Skin epidermis (tissue), 12 donors: ENCODE results near the gene NDUFA11.

ENCODE experiments used
- H3K27ac ChIP-seq, 21 experiments: fragments of 200-600 bp; sonication (generic) in 11 of 21; one replicate each; pipeline ENCODE4 v1.5.0; 2020; ENCODE audit warnings: mild to moderate bottlenecking in 3 of 21, inconsistent platforms in 2 of 21, moderate library complexity in 2 of 21
- H3K4me3 ChIP-seq, 7 experiments: fragments of 200-600 bp; sonication (generic) in 2 of 7; one replicate each; pipeline ENCODE4 v1.5.0; 2020; ENCODE audit warnings: inconsistent platforms in 2 of 7, mild to moderate bottlenecking in 2 of 7, moderate library complexity in 1 of 7

NDUFA11 gene

DNA sequence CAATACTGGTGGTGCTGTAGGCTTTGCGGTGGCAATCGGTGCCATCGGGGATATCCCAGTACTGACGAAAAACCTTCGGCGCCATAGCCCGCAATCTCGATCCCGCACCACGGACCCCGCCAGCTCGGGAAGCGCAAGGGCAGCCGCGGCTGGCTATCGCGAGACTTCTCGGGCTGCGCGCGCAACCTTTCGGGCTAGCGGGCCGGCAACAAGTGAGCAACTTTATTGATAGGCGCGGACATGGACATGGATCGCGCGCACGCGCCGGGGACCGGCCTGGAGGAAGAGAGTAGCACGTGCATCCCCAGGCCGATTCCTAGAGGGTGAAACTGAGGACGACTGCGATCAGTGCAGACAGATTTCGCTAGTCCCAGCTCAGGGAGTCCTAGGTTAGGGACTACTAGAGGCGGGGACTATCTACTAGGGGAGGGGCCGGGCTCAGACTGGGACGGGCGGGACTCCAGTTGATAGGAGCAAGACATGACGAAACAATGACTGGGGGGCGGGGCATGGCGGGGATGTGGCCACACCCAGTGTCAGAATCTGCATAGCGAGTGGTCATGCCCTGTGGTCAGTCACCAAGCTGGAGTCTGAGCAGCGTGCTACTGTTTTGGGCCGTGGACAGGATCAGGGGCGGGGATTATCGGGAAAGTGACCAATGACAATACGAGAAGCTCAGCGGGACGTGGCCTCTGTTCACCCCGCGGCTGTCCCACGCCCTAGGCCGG lies at the start of gene NDUFA11:
NDUFA11 (minus strand) TSS at position 167 of the 728 bp plus-strand sequence; CDS start at position 85, 82 bp downstream.
- peak within 1 kb of the TSS; percentile 71 to 97 (median 95) for H3K27ac ChIP-seq
- H3K4me3 ChIP-seq, result peak within 1 kb of the TSS; percentile 64 to 98 (median 96)

GRCh38 chr19:5953030-5953589 lies 49.5 kb upstream of the NDUFA11 start:
- no peak overlapping the region for H3K4me3 ChIP-seq
- peak overlapping the region in 13 of 21 experiments; percentile 27 to 77 (median 51) for H3K27ac ChIP-seq

- Histone ChIP-seq H3K4me3 (no peak overlapping the region), H3K27ac (peak overlapping the region in 8 of 21 experiments; percentile 18 to 77 (median 44))
These were observed 48.8 kb upstream of the NDUFA11 start for GRCh38 chr19:5952193-5953029.

DNA sequence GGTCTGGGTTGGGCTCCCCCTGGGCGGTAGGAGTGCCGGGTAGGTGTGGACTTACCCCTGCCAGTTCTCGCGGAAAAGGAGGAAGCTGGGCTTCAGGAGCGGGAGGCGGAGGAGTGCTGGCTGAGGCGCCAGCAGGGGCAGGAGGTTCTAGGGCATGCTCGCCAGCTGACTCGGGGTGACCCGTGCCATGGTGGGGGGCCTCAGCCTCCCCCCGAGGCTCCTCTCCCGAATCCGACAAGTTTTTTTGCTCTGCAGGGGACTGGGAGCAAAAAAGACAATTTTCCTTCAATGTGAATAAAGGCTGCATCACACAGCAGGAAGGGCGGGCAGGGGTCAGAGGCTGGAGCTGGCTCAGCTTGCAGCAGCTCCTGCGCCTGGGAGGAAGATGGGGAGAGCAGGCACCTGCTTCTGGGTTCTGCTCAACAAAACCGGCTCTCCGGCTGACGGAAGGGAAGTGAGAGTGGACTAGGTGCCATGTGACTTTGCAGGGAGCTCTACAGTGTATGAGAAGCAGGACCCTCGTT lies 47.8 kb upstream of the NDUFA11 start:
- Histone ChIP-seq H3K4me3 (no peak overlapping the region), H3K27ac (peak overlapping the region in 8 of 21 experiments; percentile 0 to 68 (median 29))

DNA sequence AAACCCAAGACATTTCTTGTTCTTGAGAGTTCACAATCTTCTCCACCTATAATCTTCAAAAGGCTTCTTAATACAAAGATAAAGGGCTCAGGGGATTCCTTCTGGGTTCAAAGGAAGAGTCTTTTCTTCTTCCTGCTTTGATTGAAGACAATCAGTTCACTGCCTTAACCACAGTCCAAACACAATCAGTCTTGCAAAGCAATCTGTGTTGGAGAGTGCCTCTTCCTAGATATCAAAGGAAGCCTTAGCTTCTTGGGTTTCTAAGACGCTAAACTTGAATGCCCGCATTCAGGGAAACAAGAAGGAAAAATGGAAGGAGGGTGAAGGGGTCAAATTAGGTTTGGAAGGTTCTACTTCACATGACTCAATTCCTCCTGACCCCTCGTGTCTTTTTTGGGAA lies 47.2 kb upstream of the NDUFA11 start:
- H3K27ac ChIP-seq, result peak overlapping the region in 5 of 21 experiments; percentile 0 to 68 (median 38)
- H3K4me3 ChIP-seq, result no peak overlapping the region

DNA sequence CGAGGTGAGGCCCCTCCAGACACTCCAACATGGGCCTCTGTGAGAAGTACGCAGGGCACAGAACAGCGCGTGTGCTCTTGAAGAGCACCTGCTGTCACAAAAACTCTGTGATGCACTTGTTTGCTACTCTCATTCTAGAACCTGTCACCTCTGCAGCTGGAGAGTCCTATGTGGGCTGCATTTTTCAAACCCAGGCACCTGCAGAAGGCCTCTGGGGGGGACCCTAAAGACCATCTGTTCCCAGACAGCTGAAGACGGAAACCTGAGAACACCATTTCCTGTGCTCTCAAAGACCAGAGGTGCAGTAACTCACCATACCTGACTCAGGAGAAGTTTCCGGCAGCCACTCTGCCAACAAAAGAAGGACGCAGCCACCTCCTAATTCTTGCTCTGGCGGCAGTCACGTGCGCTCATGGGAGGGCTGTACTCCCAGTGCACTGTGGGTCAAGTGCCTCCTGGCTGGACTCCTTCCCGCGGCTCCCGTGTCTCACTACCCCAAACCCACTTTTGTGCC lies 46.3 kb upstream of the NDUFA11 start:
- peak overlapping the region in 9 of 21 experiments; percentile 6 to 76 (median 48) for H3K27ac ChIP-seq
- H3K4me3 ChIP-seq, result no peak overlapping the region

- no peak overlapping the region for H3K4me3 ChIP-seq
- H3K27ac ChIP-seq, result peak overlapping the region in 13 of 21 experiments; percentile 6 to 76 (median 46)
These were observed 45.4 kb upstream of the NDUFA11 start for GRCh38 chr19:5948752-5949564.

GRCh38 chr19:5947435-5947834 lies 43.8 kb upstream of the NDUFA11 start:
- peak overlapping the region in 1 of 7 experiments; percentile 11 for H3K4me3 ChIP-seq
- H3K27ac ChIP-seq, result peak overlapping the region in 17 of 21 experiments; percentile 1 to 76 (median 58)

GRCh38 chr19:5943623-5944022 lies 40.0 kb upstream of the NDUFA11 start:
- H3K4me3 ChIP-seq, result no peak overlapping the region
- no peak overlapping the region for H3K27ac ChIP-seq

GRCh38 chr19:5943045-5943444 lies 39.5 kb upstream of the NDUFA11 start:
- no peak overlapping the region for H3K4me3 ChIP-seq
- no peak overlapping the region for H3K27ac ChIP-seq

DNA sequence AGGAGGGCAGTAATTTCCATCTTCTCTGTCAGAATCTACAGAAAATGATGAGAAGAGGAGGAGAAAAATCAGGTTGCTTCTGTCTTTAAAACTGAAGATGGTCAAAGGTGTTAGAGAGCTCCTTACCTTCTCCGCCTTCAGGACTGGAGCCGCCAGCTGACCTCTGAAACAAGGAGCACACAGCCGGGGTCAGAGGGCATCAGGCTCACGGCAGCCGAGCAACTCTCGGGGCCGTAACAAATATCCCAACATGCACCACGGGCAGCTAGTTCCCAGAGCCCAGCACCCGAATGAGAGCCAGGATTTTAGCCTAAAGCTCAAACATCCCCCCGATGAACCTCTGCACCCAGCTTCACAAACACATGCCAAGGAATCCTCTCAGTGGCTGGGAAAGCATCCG lies 38.1 kb upstream of the NDUFA11 start:
- Histone ChIP-seq H3K4me3 (no peak overlapping the region), H3K27ac (no peak overlapping the region)

- no peak overlapping the region for H3K4me3 ChIP-seq
- no peak overlapping the region for H3K27ac ChIP-seq
These were observed 36.9 kb upstream of the NDUFA11 start for GRCh38 chr19:5940260-5941208.

DNA sequence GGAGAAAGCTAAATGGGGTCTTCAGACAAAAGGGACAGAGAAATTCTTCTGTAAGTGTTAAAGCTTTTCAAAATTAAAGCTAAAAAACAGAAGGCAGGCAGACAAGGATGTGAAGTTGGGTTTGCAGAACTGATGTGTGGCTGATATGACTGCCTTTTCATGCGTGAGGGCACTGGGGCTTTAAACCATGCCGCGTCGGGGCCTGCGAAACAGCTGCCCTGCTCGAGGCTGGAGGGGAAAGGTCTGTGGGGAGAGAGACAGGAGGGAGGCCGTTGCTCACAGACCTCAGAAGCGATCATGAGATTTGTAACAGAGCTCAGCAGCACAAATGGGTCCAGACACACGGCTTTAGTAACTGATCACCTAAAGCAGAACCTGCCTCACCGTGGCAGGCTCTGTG lies 34.0 kb upstream of the NDUFA11 start:
- no peak overlapping the region for H3K27ac ChIP-seq
- H3K4me3 ChIP-seq, result no peak overlapping the region

- H3K4me3 ChIP-seq, result no peak overlapping the region
- H3K27ac ChIP-seq, result peak overlapping the region in 4 of 21 experiments; percentile 33 to 73 (median 57)
These were observed 32.7 kb upstream of the NDUFA11 start for GRCh38 chr19:5936292-5936592.

DNA sequence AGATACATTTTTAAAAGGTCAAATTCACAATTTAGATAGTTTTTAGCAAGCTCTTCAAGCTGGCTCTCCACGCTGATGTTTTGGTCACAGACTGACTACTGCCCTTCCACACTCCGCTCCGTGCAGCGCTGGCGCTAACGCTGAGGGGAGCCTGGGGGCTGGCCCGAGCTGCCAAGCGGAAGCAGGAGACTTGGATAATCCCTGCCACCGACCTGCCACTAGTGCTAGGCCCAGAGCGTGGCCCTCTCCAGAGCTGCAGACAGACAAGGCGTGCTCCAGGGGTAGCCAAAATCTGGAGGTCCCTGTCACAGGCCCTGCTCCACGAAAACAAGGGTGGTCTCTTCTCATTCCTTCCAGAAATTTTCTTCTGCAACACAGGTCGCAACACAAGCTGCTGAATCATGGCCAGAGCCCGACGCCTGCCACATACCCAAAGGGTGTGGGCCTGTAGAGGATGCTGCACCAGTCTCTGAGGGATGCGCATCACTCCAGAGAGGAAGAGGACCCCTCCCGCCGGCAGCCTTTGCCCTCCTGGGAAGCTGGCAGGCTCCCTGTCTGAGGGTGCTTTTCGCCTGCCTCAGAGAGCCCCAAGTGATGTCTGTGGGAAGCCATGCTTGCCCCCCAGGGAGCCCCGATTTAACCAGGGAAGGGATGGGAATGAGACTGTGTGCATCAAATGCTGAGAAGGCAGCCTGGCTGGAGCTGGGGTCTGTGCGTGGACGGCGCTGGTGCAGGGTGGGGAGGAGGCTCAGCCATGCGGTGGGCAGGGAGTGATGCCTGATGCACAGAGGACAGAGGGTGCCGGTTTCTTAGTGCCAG lies 32.1 kb upstream of the NDUFA11 start:
- no peak overlapping the region for H3K4me3 ChIP-seq
- H3K27ac ChIP-seq, result peak overlapping the region in 12 of 21 experiments; percentile 7 to 73 (median 42)

DNA sequence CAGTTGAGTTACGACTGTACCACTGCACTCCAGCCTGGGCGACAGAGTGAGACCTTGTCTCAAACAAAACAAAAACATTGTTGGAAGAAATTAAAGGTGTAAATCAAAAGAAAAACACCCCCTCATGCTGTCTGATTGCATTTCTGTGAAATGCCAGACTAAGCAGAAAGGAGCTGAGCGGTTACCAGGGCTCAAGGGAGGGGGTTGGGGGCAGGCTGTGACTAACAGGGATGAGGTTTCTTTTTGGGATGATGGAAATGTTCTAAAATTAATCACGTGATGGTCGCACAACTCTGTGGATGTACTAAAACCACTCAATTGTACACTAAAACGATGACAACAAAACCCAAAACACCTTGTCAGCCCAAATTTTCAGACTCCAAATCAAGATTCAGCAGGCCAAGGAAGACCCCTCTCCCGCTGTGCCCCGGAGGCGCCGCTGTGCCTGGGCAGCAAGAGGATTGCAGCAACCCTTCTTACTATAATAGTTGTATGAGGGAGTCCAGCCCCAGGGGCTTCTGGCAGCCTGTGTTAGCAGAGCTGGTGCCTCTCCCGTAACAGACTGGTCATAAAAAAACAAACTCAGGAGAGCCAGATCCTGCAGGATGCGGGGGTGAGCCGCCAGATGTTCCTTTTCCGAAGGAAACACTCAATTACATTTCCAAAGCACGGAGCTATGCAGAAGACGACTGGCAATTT lies 31.3 kb upstream of the NDUFA11 start:
- Histone ChIP-seq H3K27ac (peak overlapping the region in 12 of 21 experiments; percentile 4 to 73 (median 48)), H3K4me3 (no peak overlapping the region)

DNA sequence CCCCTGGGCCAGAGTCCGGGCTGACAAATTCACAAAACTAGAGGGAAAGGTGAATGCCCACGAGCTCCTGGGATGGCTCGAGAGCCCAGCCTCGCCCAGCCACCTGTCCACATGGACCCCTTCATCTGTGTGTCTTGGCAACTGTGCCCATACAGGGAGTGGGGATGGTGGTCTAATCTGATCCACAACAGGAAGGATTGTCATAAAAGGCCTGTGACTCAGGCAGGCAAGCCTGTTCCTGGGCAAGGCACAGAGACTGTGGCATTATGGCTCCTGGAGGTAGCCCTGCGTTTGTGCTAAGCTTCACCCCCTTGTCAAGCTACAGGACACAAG lies 30.4 kb upstream of the NDUFA11 start:
- no peak overlapping the region for H3K4me3 ChIP-seq
- H3K27ac ChIP-seq, result peak overlapping the region in 6 of 21 experiments; percentile 21 to 73 (median 53)
